GM18858 (cell line): ENCODE results near the gene DMRTC1B.
"Not testable (repeated sequence)": the region's sequence is repeated elsewhere in the genome, so short reads cannot be mapped to it uniquely, and the experiment has no call there.

Source experiments
- ATAC-seq: cut with Tn5 transposase; IDR thresholded peaks from one replicate; pipeline ENCODE4 v1.9.1; 2021; ENCODE audit not compliant: unreplicated experiment

The DMRTC1B gene

GRCh38 chrX:72776653-72777466 is at the start of gene DMRTC1B:
Gene DMRTC1B (plus strand): TSS chrX:72776890. CDS start chrX:72845136, 68,246 bp downstream.
- peak; percentile 74 for ATAC-seq

- no peak for ATAC-seq
Measured at GRCh38 chrX:72727846-72728245, 48.8 kb upstream of the DMRTC1B start.

GRCh38 chrX:72733636-72734035 is 43.1 kb upstream of the DMRTC1B start:
- ATAC-seq, result not testable (repeated sequence)

- ATAC-seq, result no peak
Measured at GRCh38 chrX:72735561-72735960, 41.1 kb upstream of the DMRTC1B start.

- not testable (repeated sequence) for ATAC-seq
Measured at GRCh38 chrX:72745546-72745945, 31.1 kb upstream of the DMRTC1B start.

- not testable (repeated sequence) for ATAC-seq
Measured at GRCh38 chrX:72748545-72748944, 28.1 kb upstream of the DMRTC1B start.

GRCh38 chrX:72760454-72760853 is 16.2 kb upstream of the DMRTC1B start:
- ATAC-seq, result not testable (repeated sequence)

GRCh38 chrX:72777467-72777790 is 739 bp downstream of the DMRTC1B start:
- ATAC-seq, result peak; percentile 83

GRCh38 chrX:72778146-72778545 is 1.5 kb downstream of the DMRTC1B start:
- not testable (repeated sequence) for ATAC-seq

- ATAC-seq, result not testable (repeated sequence)
Measured at GRCh38 chrX:72782560-72782959, 5.9 kb downstream of the DMRTC1B start, which contains the start of gene FAM236B. Gene FAM236B (minus strand): TSS chrX:72782660. CDS start chrX:72782560, 100 bp downstream.

- not testable (repeated sequence) for ATAC-seq
Measured at GRCh38 chrX:72783365-72783936, 6.8 kb downstream of the DMRTC1B start.

- not testable (repeated sequence) for ATAC-seq
Measured at GRCh38 chrX:72783964-72784363, 7.3 kb downstream of the DMRTC1B start.

- not testable (repeated sequence) for ATAC-seq
Measured at GRCh38 chrX:72788142-72788541, 11.5 kb downstream of the DMRTC1B start.

GRCh38 chrX:72790390-72790789 is 13.7 kb downstream of the DMRTC1B start:
- ATAC-seq, result not testable (repeated sequence)

GRCh38 chrX:72808110-72808509 is 31.4 kb downstream of the DMRTC1B start, which contains the start of gene FAM236D:
Gene FAM236D (minus strand): TSS chrX:72808210. CDS start chrX:72808110, 100 bp downstream.
- not testable (repeated sequence) for ATAC-seq

- ATAC-seq, result not testable (repeated sequence)
Measured at GRCh38 chrX:72830701-72831100, 54.0 kb downstream of the DMRTC1B start.

GRCh38 chrX:72837532-72837931 is 60.8 kb downstream of the DMRTC1B start:
- ATAC-seq, result not testable (repeated sequence)

GRCh38 chrX:72882898-72883297 is 106.2 kb downstream of the DMRTC1B start:
- not testable (repeated sequence) for ATAC-seq

GRCh38 chrX:72889740-72890139 is 113.0 kb downstream of the DMRTC1B start:
- ATAC-seq, result not testable (repeated sequence)
